ENCODE data around the gene CDH4. TPM values are rescaled to one million over a fixed set of nuclear protein-coding genes. Genes with fewer than 3 reads are reported as not detected.

Gene CDH4
- total RNA-seq, 2 donors from 2014 or later: 0.05 to 2.2 TPM

DNA sequence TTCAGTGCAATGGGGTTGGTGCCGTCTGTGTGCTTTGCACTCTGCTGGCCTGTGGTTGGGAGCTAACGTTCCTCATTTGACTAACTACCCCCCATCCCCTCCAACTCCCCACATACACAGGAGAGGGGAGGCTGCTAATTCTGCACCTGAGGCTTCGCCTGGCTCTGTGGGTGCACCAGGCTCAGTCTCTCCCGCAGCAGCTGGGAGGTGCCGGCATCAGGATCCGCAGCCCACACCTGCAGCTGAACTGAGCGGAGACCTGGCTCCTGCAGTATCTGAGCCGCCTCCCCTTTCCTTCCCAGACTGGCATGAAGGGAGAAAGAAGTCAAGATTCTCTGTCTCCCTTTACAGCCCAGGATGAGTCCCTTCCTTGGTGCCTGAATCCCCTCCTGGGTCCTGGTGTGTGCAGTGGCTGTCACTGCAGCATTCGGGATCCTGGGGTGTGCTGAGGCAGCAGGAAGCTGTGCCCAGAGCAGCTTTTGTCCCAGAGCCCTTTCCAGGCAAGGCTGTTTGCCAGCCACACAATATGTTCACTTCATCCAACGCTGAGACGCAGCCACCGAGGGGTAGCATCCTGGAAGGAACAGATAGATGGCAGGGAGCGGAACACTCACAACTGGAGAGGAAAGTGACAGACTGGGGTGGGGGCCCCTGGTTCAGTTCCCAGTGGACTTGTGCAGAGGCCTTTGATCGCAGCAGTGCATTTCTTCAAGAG lies 70.2 kb downstream of the CDH4 start:
- DNase-seq (ENCODE audit: low spot score): no peak
- 67% methylated on average over 14 of the region's 14 CpGs for WGBS
- TF ChIP-seq POLR2AphosphoS5 (IDR thresholded peaks at IDR 0.05): no peak
- TF ChIP-seq, protein P1, sequence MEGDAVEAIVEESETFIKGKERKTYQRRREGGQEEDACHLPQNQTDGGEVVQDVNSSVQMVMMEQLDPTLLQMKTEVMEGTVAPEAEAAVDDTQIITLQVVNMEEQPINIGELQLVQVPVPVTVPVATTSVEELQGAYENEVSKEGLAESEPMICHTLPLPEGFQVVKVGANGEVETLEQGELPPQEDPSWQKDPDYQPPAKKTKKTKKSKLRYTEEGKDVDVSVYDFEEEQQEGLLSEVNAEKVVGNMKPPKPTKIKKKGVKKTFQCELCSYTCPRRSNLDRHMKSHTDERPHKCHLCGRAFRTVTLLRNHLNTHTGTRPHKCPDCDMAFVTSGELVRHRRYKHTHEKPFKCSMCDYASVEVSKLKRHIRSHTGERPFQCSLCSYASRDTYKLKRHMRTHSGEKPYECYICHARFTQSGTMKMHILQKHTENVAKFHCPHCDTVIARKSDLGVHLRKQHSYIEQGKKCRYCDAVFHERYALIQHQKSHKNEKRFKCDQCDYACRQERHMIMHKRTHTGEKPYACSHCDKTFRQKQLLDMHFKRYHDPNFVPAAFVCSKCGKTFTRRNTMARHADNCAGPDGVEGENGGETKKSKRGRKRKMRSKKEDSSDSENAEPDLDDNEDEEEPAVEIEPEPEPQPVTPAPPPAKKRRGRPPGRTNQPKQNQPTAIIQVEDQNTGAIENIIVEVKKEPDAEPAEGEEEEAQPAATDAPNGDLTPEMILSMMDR (IDR thresholded peaks at IDR 0.05): no peak
- no peak for TF ChIP-seq POLR2A (IDR thresholded peaks at IDR 0.05)
- no peaks in the 10 kb centered on the region for H3K9me3 ChIP-seq
- H3K4me1 ChIP-seq (replicated peaks): no peaks in the 10 kb centered on the region
- intact Hi-C loops (cut with DNase I): no loop called here
- no peaks in the 10 kb centered on the region for H3K27me3 ChIP-seq (replicated peaks; ENCODE audit: insufficient read depth)
- H3K27ac ChIP-seq: no peak overlapping the region
- H3K36me3 ChIP-seq: no peaks in the 10 kb centered on the region
- H3K4me3 ChIP-seq: no peak overlapping the region

DNA sequence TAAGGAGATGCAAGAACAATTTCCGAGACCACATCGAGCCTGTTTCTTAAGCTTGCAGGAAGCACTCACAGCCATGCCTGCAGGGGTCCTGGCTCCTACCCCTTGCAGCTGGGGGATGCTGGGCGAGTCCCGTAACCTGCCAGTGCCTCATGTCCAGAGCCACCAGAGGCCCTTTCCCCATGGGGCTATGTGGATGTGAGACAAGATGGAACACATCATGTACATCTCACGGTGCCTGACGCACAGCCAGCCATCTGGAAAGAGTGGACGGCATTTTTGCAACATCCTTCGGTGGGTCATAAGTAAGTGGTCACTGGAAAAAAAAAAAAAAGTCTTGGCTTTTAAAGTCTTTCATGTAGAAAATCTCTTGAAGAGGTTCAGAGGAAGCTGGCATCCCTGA lies 72.8 kb downstream of the CDH4 start:
- 88% methylated on average over 8 of the region's 8 CpGs for WGBS

DNA sequence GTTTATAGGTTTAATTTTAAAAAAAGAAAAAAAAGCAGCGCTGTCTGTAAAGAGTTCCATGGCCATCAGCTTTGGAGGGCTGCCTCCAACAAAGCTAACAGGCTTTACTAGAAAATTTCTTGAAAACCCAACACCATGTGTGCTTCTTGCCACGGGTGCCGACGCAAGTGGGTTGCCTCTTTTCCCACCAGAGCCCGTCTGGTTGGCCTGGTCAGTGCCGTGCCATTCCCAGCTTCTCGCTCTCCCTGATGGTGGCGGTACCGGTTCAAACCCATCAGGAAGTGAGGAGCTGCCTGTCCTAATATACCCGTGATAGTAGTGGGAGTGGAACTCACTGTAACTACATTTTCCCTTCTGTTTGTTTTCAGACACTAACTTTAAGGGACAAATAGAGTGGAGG lies 73.7 kb downstream of the CDH4 start:
- intact Hi-C loops (cut with DNase I): no loop called here
- Histone ChIP-seq H3K9me3 (no peaks in the 10 kb centered on the region), H3K4me3 (no peak overlapping the region), H3K4me1 (replicated peaks) (no peaks in the 10 kb centered on the region), H3K27me3 (replicated peaks; ENCODE audit: insufficient read depth) (no peaks in the 10 kb centered on the region), H3K27ac (no peak overlapping the region), H3K36me3 (no peaks in the 10 kb centered on the region)
- DNase-seq (ENCODE audit: low spot score): no peak
- WGBS: 69% methylated on average over 10 of the region's 10 CpGs
- TF ChIP-seq, protein P1 (IDR thresholded peaks at IDR 0.05): no peak
- no peak for TF ChIP-seq POLR2AphosphoS5 (IDR thresholded peaks at IDR 0.05)
- TF ChIP-seq POLR2A (IDR thresholded peaks at IDR 0.05): no peak

More for the DNA sequence above, 72.8 kb downstream of the CDH4 start:
- H3K4me1 ChIP-seq (replicated peaks): no peaks in the 10 kb centered on the region
- no peaks in the 10 kb centered on the region for H3K9me3 ChIP-seq
- TF ChIP-seq POLR2AphosphoS5 (IDR thresholded peaks at IDR 0.05) (no peak), POLR2A (IDR thresholded peaks at IDR 0.05) (no peak)
- TF ChIP-seq, protein P1 (IDR thresholded peaks at IDR 0.05): no peak
- intact Hi-C loops (cut with DNase I): no loop called here
- H3K4me3 ChIP-seq: no peak overlapping the region
- H3K27ac ChIP-seq: no peak overlapping the region
- no peaks in the 10 kb centered on the region for H3K27me3 ChIP-seq (replicated peaks; ENCODE audit: insufficient read depth)
- DNase-seq (ENCODE audit: low spot score): no peak
- no peaks in the 10 kb centered on the region for H3K36me3 ChIP-seq

DNA sequence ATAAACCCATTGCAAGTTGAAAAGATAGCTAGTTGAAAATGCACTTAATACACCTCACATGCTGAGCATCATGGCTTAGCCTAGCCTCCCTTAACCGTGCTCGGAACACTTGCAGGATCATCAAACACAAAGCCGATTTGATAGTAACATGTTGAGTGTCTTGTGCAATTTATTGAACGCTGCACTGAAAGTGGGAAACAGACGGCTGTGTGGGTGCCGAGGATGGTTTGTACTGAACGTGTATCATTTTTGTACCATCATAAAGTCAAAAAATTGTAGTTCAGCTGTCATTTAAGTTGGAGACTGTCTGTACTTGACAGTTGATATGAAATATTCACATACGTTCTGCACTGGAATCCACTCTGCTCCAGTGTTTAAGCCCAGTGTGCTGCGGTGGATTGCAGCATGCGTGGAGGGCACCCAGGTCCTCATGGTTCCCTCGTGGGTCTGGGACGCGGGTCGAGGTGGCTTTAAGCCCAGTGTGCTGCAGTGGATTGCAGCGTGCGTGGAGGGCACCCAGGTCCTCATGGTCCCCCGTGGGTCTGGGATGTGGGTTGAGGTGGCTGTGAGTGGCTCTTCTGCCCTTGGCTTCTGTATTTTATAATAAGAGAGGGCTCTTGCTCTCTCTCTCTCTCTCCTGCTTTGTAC lies 77.0 kb downstream of the CDH4 start:
- no peak for DNase-seq (ENCODE audit: low spot score)
- intact Hi-C loops (cut with DNase I): no loop called here
- 79% methylated on average over 17 of the region's 17 CpGs for WGBS
- H3K36me3 ChIP-seq: no peaks in the 10 kb centered on the region
- H3K4me3 ChIP-seq: no peak overlapping the region
- H3K9me3 ChIP-seq: no peaks in the 10 kb centered on the region
- H3K27me3 ChIP-seq (replicated peaks; ENCODE audit: insufficient read depth): no peaks in the 10 kb centered on the region
- H3K27ac ChIP-seq: no peak overlapping the region
- no peaks in the 10 kb centered on the region for H3K4me1 ChIP-seq (replicated peaks)
- TF ChIP-seq POLR2A (IDR thresholded peaks at IDR 0.05) (no peak), POLR2AphosphoS5 (IDR thresholded peaks at IDR 0.05) (no peak)
- TF ChIP-seq, protein P1 (IDR thresholded peaks at IDR 0.05): no peak

DNA sequence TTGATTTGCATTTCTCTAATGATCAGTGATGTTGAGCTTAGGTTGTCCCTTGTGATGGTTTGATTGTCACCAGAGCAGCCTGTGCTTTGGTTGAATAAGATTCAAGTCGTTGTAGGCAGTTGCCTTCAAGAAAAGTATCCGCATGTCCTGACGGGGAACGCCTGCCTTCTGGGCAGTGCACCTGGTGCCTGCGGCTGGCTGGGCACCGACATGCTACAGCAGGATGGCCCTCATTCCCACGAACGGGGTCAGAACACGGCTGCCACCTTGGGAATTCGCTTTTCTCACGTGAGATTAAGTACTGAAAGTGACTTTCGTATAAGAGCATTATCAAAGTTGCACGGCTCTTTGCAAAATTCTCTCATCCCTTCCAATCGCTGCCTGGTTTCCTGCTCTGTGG lies 78.4 kb downstream of the CDH4 start:
- no peak overlapping the region for H3K4me3 ChIP-seq
- no peaks in the 10 kb centered on the region for H3K27me3 ChIP-seq (replicated peaks; ENCODE audit: insufficient read depth)
- intact Hi-C loops (cut with DNase I): no loop called here
- TF ChIP-seq POLR2AphosphoS5 (IDR thresholded peaks at IDR 0.05) (no peak), POLR2A (IDR thresholded peaks at IDR 0.05) (no peak)
- TF ChIP-seq, protein P1 (IDR thresholded peaks at IDR 0.05): no peak
- no peaks in the 10 kb centered on the region for H3K4me1 ChIP-seq (replicated peaks)
- no peaks in the 10 kb centered on the region for H3K36me3 ChIP-seq
- no peak for DNase-seq (ENCODE audit: low spot score)
- H3K9me3 ChIP-seq: no peaks in the 10 kb centered on the region
- 72% methylated on average over 14 of the region's 14 CpGs for WGBS
- no peak overlapping the region for H3K27ac ChIP-seq

Data from prostate gland (tissue), 2 donors.